ENCODE measurements around the gene FIGN. TPM values are rescaled to one million over a fixed set of nuclear protein-coding genes. Genes with fewer than 3 reads are reported as not detected.

The FIGN gene
- total RNA-seq, 1 experiment from 2014 or later: 19.4 TPM

DNA sequence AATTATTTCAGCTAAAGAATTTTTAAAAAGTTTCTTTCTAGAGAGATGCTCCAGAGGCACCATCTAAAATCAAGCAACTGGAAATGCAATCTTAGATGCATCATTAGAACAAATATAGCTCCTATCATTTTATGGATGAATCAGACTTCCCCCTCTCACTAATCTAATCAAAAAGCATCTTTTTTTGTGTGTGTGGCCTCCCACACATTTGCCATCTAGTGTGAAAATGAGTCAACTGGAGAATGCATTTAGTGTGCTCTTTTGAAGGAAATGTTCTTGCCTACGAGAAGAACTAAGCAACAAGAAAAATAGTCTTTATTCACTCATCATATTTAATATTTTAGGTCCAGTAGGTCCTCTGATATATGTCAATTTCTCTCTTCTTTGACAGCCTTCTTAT lies 39.5 kb upstream of the FIGN start:
- H3K27me3 Mint-ChIP-seq (ENCODE audit: low read depth): no peaks in the 10 kb centered on the region
- no peak for DNase-seq (ENCODE audit: low spot score)
- no peaks in the 10 kb centered on the region for H3K36me3 Mint-ChIP-seq
- H3K27ac Mint-ChIP-seq: no peak overlapping the region
- CTCF ChIA-PET: no interaction called here
- no peak for ATAC-seq
- peaks cover 5% of the 10 kb centered on the region; the same call in 1 of the 2 replicates for H3K4me1 Mint-ChIP-seq
- POLR2A ChIA-PET: no interaction called here
- H3K4me3 Mint-ChIP-seq: no peak overlapping the region
- no peaks in the 10 kb centered on the region for H3K9me3 Mint-ChIP-seq
- TF ChIP-seq ZNF263 (CRISPR knock-in tag; IDR thresholded peaks at IDR 0.05; ENCODE audit: low read depth): no peak
- TF ChIP-seq, protein P1, sequence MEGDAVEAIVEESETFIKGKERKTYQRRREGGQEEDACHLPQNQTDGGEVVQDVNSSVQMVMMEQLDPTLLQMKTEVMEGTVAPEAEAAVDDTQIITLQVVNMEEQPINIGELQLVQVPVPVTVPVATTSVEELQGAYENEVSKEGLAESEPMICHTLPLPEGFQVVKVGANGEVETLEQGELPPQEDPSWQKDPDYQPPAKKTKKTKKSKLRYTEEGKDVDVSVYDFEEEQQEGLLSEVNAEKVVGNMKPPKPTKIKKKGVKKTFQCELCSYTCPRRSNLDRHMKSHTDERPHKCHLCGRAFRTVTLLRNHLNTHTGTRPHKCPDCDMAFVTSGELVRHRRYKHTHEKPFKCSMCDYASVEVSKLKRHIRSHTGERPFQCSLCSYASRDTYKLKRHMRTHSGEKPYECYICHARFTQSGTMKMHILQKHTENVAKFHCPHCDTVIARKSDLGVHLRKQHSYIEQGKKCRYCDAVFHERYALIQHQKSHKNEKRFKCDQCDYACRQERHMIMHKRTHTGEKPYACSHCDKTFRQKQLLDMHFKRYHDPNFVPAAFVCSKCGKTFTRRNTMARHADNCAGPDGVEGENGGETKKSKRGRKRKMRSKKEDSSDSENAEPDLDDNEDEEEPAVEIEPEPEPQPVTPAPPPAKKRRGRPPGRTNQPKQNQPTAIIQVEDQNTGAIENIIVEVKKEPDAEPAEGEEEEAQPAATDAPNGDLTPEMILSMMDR (IDR thresholded peaks at IDR 0.05): no peak
- no peak for TF ChIP-seq GRHL2 (CRISPR knock-in tag; IDR thresholded peaks at IDR 0.05; ENCODE audit: insufficient replicate concordance, severe bottlenecking)
- no peak for TF ChIP-seq ZNF416 (CRISPR knock-in tag; IDR thresholded peaks at IDR 0.05)
- TF ChIP-seq ZNF671 (CRISPR knock-in tag; IDR thresholded peaks at IDR 0.05): no peak
- TF ChIP-seq NR1H2 (CRISPR knock-in tag; IDR thresholded peaks at IDR 0.05): no peak
- no peak for TF ChIP-seq FOXK1 (CRISPR knock-in tag; IDR thresholded peaks at IDR 0.05)

DNA sequence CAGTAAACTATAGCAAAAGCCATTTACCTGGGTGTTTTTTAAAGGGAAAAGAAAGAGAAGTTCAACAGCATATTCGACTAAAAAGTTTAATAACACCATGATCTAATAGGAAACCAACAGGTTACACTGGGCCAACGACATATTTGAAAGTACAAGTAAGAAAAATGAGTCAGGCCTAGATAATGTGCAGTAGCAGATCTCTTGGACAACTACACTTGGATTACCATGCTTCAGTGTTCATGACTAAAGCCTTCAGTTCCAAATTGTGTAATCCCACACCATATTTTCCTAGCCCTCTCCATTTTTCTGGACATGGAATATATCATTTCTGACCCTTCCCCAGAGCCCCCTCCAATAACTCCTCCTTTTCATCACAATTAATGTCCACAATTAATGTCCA lies 39.1 kb upstream of the FIGN start:
- ChIA-PET CTCF (no interaction called here), POLR2A (no interaction called here)
- DNase-seq (ENCODE audit: low spot score) (no peak), ATAC-seq (no peak)
- H3K27ac Mint-ChIP-seq: no peak overlapping the region
- H3K9me3 Mint-ChIP-seq: no peaks in the 10 kb centered on the region
- H3K36me3 Mint-ChIP-seq: no peaks in the 10 kb centered on the region
- no peak overlapping the region for H3K4me3 Mint-ChIP-seq
- H3K4me1 Mint-ChIP-seq: peaks cover 5% of the 10 kb centered on the region; the same call in 1 of the 2 replicates
- no peaks in the 10 kb centered on the region for H3K27me3 Mint-ChIP-seq (ENCODE audit: low read depth)
- TF ChIP-seq ESRRA (CRISPR knock-in tag; IDR thresholded peaks at IDR 0.05; ENCODE audit: borderline replicate concordance) (no peak), NFYB (CRISPR knock-in tag; conservative IDR thresholded peaks at IDR 0.05; ENCODE audit: low read depth) (no peak), GABPB1 (CRISPR knock-in tag; IDR thresholded peaks at IDR 0.05) (no peak), ZNF317 (CRISPR knock-in tag; IDR thresholded peaks at IDR 0.05; ENCODE audit: borderline replicate concordance, low read depth) (no peak), ZBTB21 (CRISPR knock-in tag; IDR thresholded peaks at IDR 0.05; ENCODE audit: borderline replicate concordance) (no peak), ZNF416 (CRISPR knock-in tag; IDR thresholded peaks at IDR 0.05) (no peak), NFATC4 (CRISPR knock-in tag; IDR thresholded peaks at IDR 0.05) (no peak), GRHL2 (CRISPR knock-in tag; IDR thresholded peaks at IDR 0.05; ENCODE audit: insufficient replicate concordance, severe bottlenecking) (no peak), MXD4 (CRISPR knock-in tag; IDR thresholded peaks at IDR 0.05; ENCODE audit: borderline replicate concordance) (no peak)
- TF ChIP-seq, protein P2, sequence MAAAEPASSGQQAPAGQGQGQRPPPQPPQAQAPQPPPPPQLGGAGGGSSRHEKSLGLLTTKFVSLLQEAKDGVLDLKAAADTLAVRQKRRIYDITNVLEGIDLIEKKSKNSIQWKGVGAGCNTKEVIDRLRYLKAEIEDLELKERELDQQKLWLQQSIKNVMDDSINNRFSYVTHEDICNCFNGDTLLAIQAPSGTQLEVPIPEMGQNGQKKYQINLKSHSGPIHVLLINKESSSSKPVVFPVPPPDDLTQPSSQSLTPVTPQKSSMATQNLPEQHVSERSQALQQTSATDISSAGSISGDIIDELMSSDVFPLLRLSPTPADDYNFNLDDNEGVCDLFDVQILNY (CRISPR knock-in tag; IDR thresholded peaks at IDR 0.05): no peak
- TF ChIP-seq, protein P3, sequence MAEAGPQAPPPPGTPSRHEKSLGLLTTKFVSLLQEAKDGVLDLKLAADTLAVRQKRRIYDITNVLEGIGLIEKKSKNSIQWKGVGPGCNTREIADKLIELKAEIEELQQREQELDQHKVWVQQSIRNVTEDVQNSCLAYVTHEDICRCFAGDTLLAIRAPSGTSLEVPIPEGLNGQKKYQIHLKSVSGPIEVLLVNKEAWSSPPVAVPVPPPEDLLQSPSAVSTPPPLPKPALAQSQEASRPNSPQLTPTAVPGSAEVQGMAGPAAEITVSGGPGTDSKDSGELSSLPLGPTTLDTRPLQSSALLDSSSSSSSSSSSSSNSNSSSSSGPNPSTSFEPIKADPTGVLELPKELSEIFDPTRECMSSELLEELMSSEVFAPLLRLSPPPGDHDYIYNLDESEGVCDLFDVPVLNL (CRISPR knock-in tag; IDR thresholded peaks at IDR 0.05; ENCODE audit: borderline replicate concordance, low read depth): no peak
- TF ChIP-seq, protein P4, sequence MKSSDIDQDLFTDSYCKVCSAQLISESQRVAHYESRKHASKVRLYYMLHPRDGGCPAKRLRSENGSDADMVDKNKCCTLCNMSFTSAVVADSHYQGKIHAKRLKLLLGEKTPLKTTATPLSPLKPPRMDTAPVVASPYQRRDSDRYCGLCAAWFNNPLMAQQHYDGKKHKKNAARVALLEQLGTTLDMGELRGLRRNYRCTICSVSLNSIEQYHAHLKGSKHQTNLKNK (CRISPR knock-in tag; IDR thresholded peaks at IDR 0.05): no peak
- TF ChIP-seq, protein P1 (IDR thresholded peaks at IDR 0.05): no peak
- TF ChIP-seq, protein P5, sequence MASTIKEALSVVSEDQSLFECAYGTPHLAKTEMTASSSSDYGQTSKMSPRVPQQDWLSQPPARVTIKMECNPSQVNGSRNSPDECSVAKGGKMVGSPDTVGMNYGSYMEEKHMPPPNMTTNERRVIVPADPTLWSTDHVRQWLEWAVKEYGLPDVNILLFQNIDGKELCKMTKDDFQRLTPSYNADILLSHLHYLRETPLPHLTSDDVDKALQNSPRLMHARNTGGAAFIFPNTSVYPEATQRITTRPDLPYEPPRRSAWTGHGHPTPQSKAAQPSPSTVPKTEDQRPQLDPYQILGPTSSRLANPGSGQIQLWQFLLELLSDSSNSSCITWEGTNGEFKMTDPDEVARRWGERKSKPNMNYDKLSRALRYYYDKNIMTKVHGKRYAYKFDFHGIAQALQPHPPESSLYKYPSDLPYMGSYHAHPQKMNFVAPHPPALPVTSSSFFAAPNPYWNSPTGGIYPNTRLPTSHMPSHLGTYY (CRISPR knock-in tag; IDR thresholded peaks at IDR 0.05): no peak
- TF ChIP-seq, protein P6, sequence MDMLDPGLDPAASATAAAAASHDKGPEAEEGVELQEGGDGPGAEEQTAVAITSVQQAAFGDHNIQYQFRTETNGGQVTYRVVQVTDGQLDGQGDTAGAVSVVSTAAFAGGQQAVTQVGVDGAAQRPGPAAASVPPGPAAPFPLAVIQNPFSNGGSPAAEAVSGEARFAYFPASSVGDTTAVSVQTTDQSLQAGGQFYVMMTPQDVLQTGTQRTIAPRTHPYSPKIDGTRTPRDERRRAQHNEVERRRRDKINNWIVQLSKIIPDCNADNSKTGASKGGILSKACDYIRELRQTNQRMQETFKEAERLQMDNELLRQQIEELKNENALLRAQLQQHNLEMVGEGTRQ (CRISPR knock-in tag; IDR thresholded peaks at IDR 0.05): no peak
- TF ChIP-seq, protein P7, sequence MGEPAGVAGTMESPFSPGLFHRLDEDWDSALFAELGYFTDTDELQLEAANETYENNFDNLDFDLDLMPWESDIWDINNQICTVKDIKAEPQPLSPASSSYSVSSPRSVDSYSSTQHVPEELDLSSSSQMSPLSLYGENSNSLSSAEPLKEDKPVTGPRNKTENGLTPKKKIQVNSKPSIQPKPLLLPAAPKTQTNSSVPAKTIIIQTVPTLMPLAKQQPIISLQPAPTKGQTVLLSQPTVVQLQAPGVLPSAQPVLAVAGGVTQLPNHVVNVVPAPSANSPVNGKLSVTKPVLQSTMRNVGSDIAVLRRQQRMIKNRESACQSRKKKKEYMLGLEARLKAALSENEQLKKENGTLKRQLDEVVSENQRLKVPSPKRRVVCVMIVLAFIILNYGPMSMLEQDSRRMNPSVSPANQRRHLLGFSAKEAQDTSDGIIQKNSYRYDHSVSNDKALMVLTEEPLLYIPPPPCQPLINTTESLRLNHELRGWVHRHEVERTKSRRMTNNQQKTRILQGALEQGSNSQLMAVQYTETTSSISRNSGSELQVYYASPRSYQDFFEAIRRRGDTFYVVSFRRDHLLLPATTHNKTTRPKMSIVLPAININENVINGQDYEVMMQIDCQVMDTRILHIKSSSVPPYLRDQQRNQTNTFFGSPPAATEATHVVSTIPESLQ (CRISPR knock-in tag; IDR thresholded peaks at IDR 0.05): no peak
- TF ChIP-seq, protein P8, sequence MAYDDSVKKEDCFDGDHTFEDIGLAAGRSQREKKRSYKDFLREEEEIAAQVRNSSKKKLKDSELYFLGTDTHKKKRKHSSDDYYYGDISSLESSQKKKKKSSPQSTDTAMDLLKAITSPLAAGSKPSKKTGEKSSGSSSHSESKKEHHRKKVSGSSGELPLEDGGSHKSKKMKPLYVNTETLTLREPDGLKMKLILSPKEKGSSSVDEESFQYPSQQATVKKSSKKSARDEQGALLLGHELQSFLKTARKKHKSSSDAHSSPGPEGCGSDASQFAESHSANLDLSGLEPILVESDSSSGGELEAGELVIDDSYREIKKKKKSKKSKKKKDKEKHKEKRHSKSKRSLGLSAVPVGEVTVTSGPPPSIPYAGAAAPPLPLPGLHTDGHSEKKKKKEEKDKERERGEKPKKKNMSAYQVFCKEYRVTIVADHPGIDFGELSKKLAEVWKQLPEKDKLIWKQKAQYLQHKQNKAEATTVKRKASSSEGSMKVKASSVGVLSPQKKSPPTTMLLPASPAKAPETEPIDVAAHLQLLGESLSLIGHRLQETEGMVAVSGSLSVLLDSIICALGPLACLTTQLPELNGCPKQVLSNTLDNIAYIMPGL (CRISPR knock-in tag; IDR thresholded peaks at IDR 0.05): no peak
- TF ChIP-seq, protein P9, sequence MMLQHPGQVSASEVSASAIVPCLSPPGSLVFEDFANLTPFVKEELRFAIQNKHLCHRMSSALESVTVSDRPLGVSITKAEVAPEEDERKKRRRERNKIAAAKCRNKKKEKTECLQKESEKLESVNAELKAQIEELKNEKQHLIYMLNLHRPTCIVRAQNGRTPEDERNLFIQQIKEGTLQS (CRISPR knock-in tag; conservative IDR thresholded peaks at IDR 0.05): no peak
